OCI-LY3 (cell line): ENCODE results near the gene TRAPPC12.

Source experiments
- H2AFZ ChIP-seq: fragments of 200-600, 300-600 bp; shearing (Covaris generic); 2 replicates; pipeline ENCODE4 v1.6.0; 2014; ENCODE audit warnings: antibody characterized with exemption, low read depth, low read length
- H3K27ac ChIP-seq: fragments of 200-600, 300-600 bp; sonication (generic); 2 replicates; pipeline ENCODE4 v1.5.1; 2014; ENCODE audit warnings: mild to moderate bottlenecking, low read length, moderate library complexity, mixed read lengths
- H3K27me3 ChIP-seq: fragments of 200-600, 300-600 bp; sonication (generic); 2 replicates; pipeline ENCODE4 v1.6.1; 2014; ENCODE audit warnings: low read depth, low read length, mixed read lengths
- H3K36me3 ChIP-seq: fragments of 200-600, 300-600 bp; sonication (generic); replicated peaks from 2 replicates; pipeline ENCODE3; 2014; ENCODE audit warnings: low read depth, low read length, mixed read lengths
- H3K4me1 ChIP-seq: fragments of 300-600, 200-600 bp; sonication (generic); 2 replicates; pipeline ENCODE4 v1.6.1; 2014; ENCODE audit warnings: low read length, mixed read lengths
- H3K4me2 ChIP-seq: fragments of 200-600, 300-600 bp; sonication (generic); 2 replicates; pipeline ENCODE4 v1.6.1; 2014; ENCODE audit warnings: low read length, mixed read lengths
- H3K4me3 ChIP-seq: fragments of 300-600, 200-600 bp; sonication (generic); 2 replicates; pipeline ENCODE4 v1.5.1; 2014; ENCODE audit warnings: antibody characterized with exemption, mild to moderate bottlenecking, low read length, moderate library complexity
- H3K79me2 ChIP-seq: fragments of 300-600, 200-600 bp; shearing (Covaris generic); 2 replicates; pipeline ENCODE4 v1.6.1; 2014; ENCODE audit warnings: mild to moderate bottlenecking, low read length, mixed read lengths
- H3K9ac ChIP-seq: fragments of 300-600, 200-600 bp; shearing (Covaris generic); 2 replicates; pipeline ENCODE4 v1.6.0; 2014; ENCODE audit warnings: mild to moderate bottlenecking, low read length, moderate library complexity
- H3K9me3 ChIP-seq: fragments of 200-600, 300-600 bp; shearing (Covaris generic); 2 replicates; pipeline ENCODE4 v1.6.1; 2014; ENCODE audit warnings: low read length, mixed read lengths; ENCODE audit not compliant: insufficient read depth
- H4K20me1 ChIP-seq: fragments of 200-600, 300-600 bp; sonication (generic); 2 replicates; pipeline ENCODE4 v1.6.1; 2016; ENCODE audit warnings: low read length, mixed read lengths; ENCODE audit not compliant: insufficient read depth
- EZH2phosphoT487 ChIP-seq: fragments of 200-600 bp; shearing (Covaris generic); IDR thresholded peaks from 2 replicates; pipeline ENCODE4 v1.6.1; 2018; ENCODE audit warnings: antibody characterized with exemption, mixed run types, low read depth
- TF ChIP-seq, protein P1 (sequence below): fragments of 200-600, 300-600 bp; sonication (generic); IDR thresholded peaks from 2 replicates; pipeline ENCODE4 v1.5.1; 2014; ENCODE audit warnings: antibody characterized with exemption, low read length, low read depth

TRAPPC12 gene

DNA sequence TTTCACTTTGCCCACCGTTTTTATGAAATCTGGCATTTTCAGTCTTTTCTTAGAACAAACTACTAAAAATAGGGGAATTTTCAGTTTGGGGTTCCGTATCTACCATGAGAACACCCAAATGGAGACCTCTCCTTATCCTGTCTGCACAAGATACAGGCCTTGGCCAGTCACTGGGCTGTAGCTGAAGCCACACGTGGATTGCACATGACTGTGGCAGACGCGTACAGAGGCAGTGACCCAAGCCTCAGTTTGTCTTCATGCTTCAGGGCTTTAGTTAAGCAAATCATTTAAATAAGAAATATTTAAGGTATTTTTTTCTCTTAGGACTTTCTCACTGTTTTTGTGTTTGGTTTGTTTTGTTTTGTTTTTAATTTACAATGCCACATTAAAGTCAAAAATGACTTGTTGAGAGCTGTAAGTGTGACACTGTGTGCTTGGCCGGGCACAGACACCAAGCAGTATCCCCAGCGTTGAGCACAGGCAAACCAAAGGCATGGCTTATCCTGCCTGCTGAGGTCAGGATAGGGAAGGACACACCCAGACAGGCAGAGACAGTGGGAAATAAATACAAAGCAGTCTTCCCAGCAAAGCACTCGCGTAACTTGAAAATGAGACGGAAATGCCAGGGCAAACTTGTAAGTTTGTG is 53.3 kb downstream of the TRAPPC12 start:
- TF ChIP-seq, protein P1, sequence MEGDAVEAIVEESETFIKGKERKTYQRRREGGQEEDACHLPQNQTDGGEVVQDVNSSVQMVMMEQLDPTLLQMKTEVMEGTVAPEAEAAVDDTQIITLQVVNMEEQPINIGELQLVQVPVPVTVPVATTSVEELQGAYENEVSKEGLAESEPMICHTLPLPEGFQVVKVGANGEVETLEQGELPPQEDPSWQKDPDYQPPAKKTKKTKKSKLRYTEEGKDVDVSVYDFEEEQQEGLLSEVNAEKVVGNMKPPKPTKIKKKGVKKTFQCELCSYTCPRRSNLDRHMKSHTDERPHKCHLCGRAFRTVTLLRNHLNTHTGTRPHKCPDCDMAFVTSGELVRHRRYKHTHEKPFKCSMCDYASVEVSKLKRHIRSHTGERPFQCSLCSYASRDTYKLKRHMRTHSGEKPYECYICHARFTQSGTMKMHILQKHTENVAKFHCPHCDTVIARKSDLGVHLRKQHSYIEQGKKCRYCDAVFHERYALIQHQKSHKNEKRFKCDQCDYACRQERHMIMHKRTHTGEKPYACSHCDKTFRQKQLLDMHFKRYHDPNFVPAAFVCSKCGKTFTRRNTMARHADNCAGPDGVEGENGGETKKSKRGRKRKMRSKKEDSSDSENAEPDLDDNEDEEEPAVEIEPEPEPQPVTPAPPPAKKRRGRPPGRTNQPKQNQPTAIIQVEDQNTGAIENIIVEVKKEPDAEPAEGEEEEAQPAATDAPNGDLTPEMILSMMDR: no peak
- TF ChIP-seq EZH2phosphoT487: no peak
- Histone ChIP-seq H2AFZ (no peak overlapping the region), H3K79me2 (no peaks in the 10 kb centered on the region; the same call in 1 of the 2 replicates), H3K4me3 (no peak overlapping the region), H3K4me2 (no peak overlapping the region), H3K9ac (no peak overlapping the region), H3K9me3 (no peaks in the 10 kb centered on the region), H3K27me3 (no peaks in the 10 kb centered on the region), H3K27ac (no peak overlapping the region), H3K36me3 (peaks cover 36% of the 10 kb centered on the region), H3K4me1 (peaks cover 9% of the 10 kb centered on the region), H4K20me1 (no peaks in the 10 kb centered on the region)

DNA sequence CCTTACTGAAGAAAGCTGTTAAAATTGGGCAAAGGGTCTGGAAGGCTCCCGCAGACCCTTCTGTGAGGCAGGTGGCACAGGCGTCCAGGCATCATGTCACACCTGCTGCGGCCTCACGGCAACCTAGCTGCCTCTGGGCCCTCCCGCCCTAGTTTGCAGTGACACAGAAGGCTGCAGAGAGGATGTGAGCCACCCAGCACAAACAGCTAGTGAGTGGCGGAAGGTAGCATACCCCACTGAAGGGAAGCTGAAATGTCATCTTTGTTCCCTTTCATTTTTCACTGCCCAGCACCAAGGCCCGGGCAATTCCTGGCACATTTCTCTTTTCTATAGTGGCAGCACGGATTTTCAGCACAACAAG is 53.8 kb downstream of the TRAPPC12 start:
- H3K9ac ChIP-seq: no peak overlapping the region
- H3K27ac ChIP-seq: no peak overlapping the region
- H3K27me3 ChIP-seq: no peaks in the 10 kb centered on the region
- TF ChIP-seq, protein P1: no peak
- no peak for TF ChIP-seq EZH2phosphoT487
- peaks cover 6% of the 10 kb centered on the region; the same call in 1 of the 2 replicates for H3K4me1 ChIP-seq
- H3K36me3 ChIP-seq: peaks cover 33% of the 10 kb centered on the region
- H2AFZ ChIP-seq: no peak overlapping the region
- H4K20me1 ChIP-seq: no peaks in the 10 kb centered on the region
- no peak overlapping the region for H3K4me3 ChIP-seq
- no peak overlapping the region for H3K4me2 ChIP-seq
- no peaks in the 10 kb centered on the region for H3K9me3 ChIP-seq
- H3K79me2 ChIP-seq: no peaks in the 10 kb centered on the region; the same call in 1 of the 2 replicates

DNA sequence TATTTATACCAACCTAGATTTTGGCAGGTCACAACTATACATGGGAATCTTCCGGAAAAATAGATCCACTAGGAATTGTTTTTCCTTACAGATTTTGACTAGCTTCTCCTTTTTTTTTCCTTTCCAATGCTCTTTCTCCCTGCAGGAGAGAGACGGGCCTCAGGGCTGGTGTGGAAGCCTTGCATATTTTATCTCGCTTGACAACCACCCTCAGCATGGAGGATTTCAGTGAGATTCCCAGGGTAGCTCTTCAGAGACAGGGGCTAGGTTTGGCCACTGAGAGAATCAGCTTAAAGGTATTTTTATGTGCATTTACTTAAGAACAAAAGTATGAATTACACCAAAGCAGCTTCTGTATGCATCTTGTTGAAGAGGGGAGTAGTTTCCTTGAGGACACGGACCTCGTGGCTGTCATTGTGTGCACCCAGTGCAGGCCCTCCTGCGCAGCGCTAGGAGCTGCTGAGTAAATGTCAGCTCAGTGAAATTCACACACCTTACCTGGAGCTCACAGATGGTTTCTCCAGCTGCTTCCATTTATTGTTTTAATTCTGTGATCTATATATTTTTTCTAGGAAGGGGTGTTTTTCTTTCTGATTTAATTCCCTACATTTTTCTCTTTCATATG is 54.4 kb downstream of the TRAPPC12 start:
- H3K27ac ChIP-seq: no peak overlapping the region
- H2AFZ ChIP-seq: no peak overlapping the region
- no peaks in the 10 kb centered on the region for H3K27me3 ChIP-seq
- H4K20me1 ChIP-seq: 0 out of 2 replicates have a peak, but pooled peaks cover 3% of the 10 kb centered on the region
- H3K9ac ChIP-seq: no peak overlapping the region
- peaks cover 33% of the 10 kb centered on the region for H3K36me3 ChIP-seq
- no peaks in the 10 kb centered on the region for H3K9me3 ChIP-seq
- H3K79me2 ChIP-seq: no peaks in the 10 kb centered on the region; the same call in 1 of the 2 replicates
- TF ChIP-seq, protein P1: no peak
- no peak for TF ChIP-seq EZH2phosphoT487
- H3K4me3 ChIP-seq: no peak overlapping the region
- no peak overlapping the region for H3K4me2 ChIP-seq
- H3K4me1 ChIP-seq: peaks cover 6% of the 10 kb centered on the region; the same call in 1 of the 2 replicates

DNA sequence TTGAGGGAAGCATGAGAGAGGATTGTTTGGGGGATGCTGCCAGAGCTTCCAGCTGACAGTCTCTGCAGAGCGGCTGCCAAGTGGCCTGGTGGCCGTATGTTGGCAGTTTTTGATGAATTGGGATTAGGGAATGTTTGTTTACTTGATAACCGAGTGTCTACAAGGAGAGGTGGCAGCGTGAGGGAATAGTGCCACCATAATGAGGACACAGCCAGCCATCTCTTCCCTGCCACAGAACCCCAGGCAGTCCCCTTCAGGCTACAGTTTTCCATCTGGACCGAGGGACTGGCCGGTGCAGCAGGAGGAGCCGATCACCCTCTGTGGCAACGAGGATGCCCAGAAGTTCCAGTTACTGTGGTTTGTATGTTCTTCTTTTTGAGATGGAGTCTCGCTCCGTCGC is 55.2 kb downstream of the TRAPPC12 start:
- H3K36me3 ChIP-seq: peaks cover 33% of the 10 kb centered on the region
- no peak overlapping the region for H3K4me3 ChIP-seq
- H2AFZ ChIP-seq: no peak overlapping the region
- TF ChIP-seq EZH2phosphoT487: no peak
- TF ChIP-seq, protein P1: no peak
- no peak overlapping the region for H3K27ac ChIP-seq
- H3K4me1 ChIP-seq: peaks cover 6% of the 10 kb centered on the region; the same call in 1 of the 2 replicates
- H3K79me2 ChIP-seq: no peaks in the 10 kb centered on the region
- no peaks in the 10 kb centered on the region for H3K9me3 ChIP-seq
- H3K4me2 ChIP-seq: no peak overlapping the region
- H3K9ac ChIP-seq: no peak overlapping the region
- no peaks in the 10 kb centered on the region for H3K27me3 ChIP-seq
- H4K20me1 ChIP-seq: 0 out of 2 replicates have a peak, but pooled peaks cover 3% of the 10 kb centered on the region
